Tibial nerve (tissue), 4 donors: Measurements from ENCODE around the gene CRACR2A. TPM values are rescaled to one million over a fixed set of nuclear protein-coding genes. Genes with fewer than 3 reads are reported as not detected.

Experiments used
- DNase-seq, 2 donors: peaks; one replicate each; pipeline ENCODE4 v3.0.0-alpha.2; 2019; ENCODE audit warnings: low spot score in 2 of 2
- H3K27ac ChIP-seq, 4 donors: fragments of 200-600 bp; sonication (generic) in 3 of 4; one replicate each; pipeline ENCODE4 v1.5.1; 2017 to 2019; ENCODE audit warnings: mild to moderate bottlenecking in 1 of 4
- H3K27me3 ChIP-seq, 2 donors: fragments of 200-600 bp; sonication (generic) in 1 of 2; one replicate each; pipeline versions ENCODE4 v1.5.1 to v1.6.0; 2017 to 2019
- H3K36me3 ChIP-seq, 3 donors: fragments of 200-600 bp; sonication (generic); one replicate each; pipeline ENCODE4 v1.5.1; 2018 to 2019
- H3K4me1 ChIP-seq, 4 donors: fragments of 200-600 bp; sonication (generic) in 3 of 4; one replicate each; pipeline ENCODE4 v1.5.1; 2017 to 2019
- H3K4me3 ChIP-seq, 4 donors: fragments of 200-600 bp; sonication (generic) in 3 of 4; one replicate each; pipeline ENCODE4 v1.5.1; 2017 to 2019; ENCODE audit warnings: mild to moderate bottlenecking in 1 of 4, moderate library complexity in 1 of 4
- H3K9me3 ChIP-seq, 4 donors: fragments of 200-600 bp; sonication (generic) in 3 of 4; one replicate each; pipeline ENCODE4 v1.5.1; 2017 to 2019
- EP300 ChIP-seq, 2 donors: sonication (generic); formaldehyde crosslinking; IDR thresholded peaks; one replicate each; pipeline ENCODE4 v1.6.1; 2017; ENCODE audit warnings: antibody characterized with exemption in 2 of 2, mild to moderate bottlenecking in 1 of 2
- POLR2A ChIP-seq, 2 donors: fragments of 450-650 bp; IDR thresholded peaks; one replicate each; pipeline ENCODE4 v1.6.1; 2017; ENCODE audit warnings: antibody characterized with exemption in 2 of 2, mild to moderate bottlenecking in 2 of 2, moderate library complexity in 2 of 2
- WGBS, 2 donors: methylation state at CpG; one replicate each; pipeline ENCODE4 v1.1.5; 2018; 5-methylcytosine and 5-hydroxymethylcytosine counted together
- total RNA-seq, 4 donors: library from RNA; depleted of rRNA; stranded (reverse); fragments of >200 nt; gene quantifications; one replicate each; pipeline ENCODE4 v1.1.0, GENCODE V29; 2016
- TF ChIP-seq, protein P1 (sequence below), 5 experiments: fragments of 200-600 bp in 3 of 5; fragments of 450-650 bp in 2 of 5; sonication (generic) in 3 of 5; IDR thresholded peaks; one replicate each; pipeline ENCODE4 v1.5.1; 2016 to 2019; ENCODE audit warnings: antibody characterized with exemption in 5 of 5, mild to moderate bottlenecking in 3 of 5, moderate library complexity in 2 of 5

CRACR2A gene
- total RNA-seq, 4 donors from 2014 or later: 2.6 to 6.3 (median 4.2) TPM

DNA sequence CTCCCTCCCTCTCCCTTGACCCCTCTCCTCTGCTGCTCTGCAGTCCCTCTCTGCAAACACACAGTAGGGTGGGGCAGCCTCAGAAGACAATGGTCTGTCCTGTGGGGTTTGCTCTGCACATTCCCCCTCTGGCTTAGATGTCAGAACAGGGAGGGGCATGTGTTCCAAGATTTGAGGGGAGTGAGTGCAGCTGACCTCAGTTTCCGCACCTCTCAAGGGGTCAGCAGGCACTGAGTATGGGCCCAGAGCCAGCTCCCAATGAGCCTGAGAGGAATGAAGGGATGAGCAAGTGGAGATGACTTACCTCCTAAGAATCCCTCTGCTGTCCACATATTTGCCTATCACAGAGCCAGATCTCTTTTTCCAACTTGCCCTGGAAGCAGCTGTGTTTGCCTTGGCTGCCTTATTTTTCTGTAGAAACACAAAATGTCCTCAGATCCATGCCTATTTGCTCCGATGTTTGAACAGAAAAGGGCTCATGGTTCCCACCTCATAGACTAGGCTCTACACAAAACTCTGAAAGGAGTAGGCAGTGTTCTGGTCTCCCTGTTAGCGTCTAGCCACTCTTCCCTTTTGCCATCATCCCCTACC, 111.4 kb downstream of the CRACR2A start:
- peak; percentile 41 to 52 for DNase-seq
- TF ChIP-seq EP300 (IDR thresholded peaks at IDR 0.05): no peak
- TF ChIP-seq, protein P1, sequence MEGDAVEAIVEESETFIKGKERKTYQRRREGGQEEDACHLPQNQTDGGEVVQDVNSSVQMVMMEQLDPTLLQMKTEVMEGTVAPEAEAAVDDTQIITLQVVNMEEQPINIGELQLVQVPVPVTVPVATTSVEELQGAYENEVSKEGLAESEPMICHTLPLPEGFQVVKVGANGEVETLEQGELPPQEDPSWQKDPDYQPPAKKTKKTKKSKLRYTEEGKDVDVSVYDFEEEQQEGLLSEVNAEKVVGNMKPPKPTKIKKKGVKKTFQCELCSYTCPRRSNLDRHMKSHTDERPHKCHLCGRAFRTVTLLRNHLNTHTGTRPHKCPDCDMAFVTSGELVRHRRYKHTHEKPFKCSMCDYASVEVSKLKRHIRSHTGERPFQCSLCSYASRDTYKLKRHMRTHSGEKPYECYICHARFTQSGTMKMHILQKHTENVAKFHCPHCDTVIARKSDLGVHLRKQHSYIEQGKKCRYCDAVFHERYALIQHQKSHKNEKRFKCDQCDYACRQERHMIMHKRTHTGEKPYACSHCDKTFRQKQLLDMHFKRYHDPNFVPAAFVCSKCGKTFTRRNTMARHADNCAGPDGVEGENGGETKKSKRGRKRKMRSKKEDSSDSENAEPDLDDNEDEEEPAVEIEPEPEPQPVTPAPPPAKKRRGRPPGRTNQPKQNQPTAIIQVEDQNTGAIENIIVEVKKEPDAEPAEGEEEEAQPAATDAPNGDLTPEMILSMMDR (IDR thresholded peaks at IDR 0.05): no peak
- TF ChIP-seq POLR2A (IDR thresholded peaks at IDR 0.05): no peak
- WGBS, 2 donors: 59 to 76% methylated on average over 3 of the region's 3 CpGs
- Histone ChIP-seq H3K9me3 (no peaks in the 10 kb centered on the region), H3K4me1 (peaks cover 0 to 10% (median 0%) of the 10 kb centered on the region in 4 donors), H3K27me3 (no peaks in the 10 kb centered on the region), H3K4me3 (no peak overlapping the region), H3K36me3 (peaks cover 0 to 7% (median 0%) of the 10 kb centered on the region in 3 donors), H3K27ac (no peak overlapping the region)

DNA sequence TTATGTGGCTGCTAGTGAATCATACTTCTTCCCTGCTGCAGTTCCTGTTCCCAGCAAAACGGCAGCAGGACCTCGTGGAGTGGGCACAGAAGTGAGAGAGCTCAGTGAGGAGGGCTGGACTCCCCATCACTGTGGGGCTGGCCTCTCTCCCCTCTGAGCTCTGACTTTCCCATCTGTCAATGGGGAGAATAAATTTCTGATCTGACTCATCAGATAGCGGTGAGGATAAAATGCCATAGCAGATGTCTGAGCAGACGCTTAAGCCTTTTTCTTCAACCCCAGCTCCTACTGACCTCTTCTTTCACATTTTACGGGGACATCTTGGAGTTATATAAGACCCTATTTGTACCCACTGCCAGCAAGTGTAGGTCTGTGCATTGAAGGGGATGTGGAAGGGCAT, 116.6 kb downstream of the CRACR2A start:
- H3K27me3 ChIP-seq: no peaks in the 10 kb centered on the region
- no peak for DNase-seq
- H3K4me3 ChIP-seq: no peak overlapping the region
- peaks cover 0 to 2% (median 0%) of the 10 kb centered on the region in 4 donors for H3K4me1 ChIP-seq
- peaks cover 0 to 15% (median 0%) of the 10 kb centered on the region in 3 donors for H3K36me3 ChIP-seq
- WGBS, 2 donors: 77 to 89% methylated on average over 5 of the region's 5 CpGs
- no peak overlapping the region for H3K27ac ChIP-seq
- H3K9me3 ChIP-seq: no peaks in the 10 kb centered on the region
- TF ChIP-seq EP300 (IDR thresholded peaks at IDR 0.05): no peak
- TF ChIP-seq, protein P1 (IDR thresholded peaks at IDR 0.05): no peak
- no peak for TF ChIP-seq POLR2A (IDR thresholded peaks at IDR 0.05)

DNA sequence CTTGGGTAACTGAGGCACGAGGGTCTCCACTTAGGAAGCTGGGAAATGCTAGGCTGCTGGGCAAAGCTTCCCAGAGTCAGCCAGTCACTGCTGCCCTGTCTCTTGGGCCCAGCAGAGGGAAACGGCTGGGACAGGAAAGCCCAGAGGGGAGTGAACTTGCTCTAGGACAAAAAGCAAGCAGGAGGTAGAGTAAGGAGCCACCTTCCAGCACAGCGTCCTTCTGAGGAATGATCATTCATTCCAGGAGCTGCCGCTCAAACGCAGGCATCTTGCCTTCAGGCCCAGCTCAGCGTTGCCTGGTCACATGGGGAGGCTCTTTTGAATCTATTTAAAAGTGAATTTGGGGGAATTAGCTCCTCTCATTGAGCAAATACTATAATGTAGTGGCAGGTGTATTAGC, 118.6 kb downstream of the CRACR2A start:
- Histone ChIP-seq H3K4me1 (no peaks in the 10 kb centered on the region), H3K36me3 (peaks cover 0 to 15% (median 0%) of the 10 kb centered on the region in 3 donors), H3K27me3 (no peaks in the 10 kb centered on the region), H3K27ac (no peak overlapping the region), H3K9me3 (no peaks in the 10 kb centered on the region), H3K4me3 (no peak overlapping the region)
- no peak for DNase-seq
- TF ChIP-seq EP300 (IDR thresholded peaks at IDR 0.05) (no peak), POLR2A (IDR thresholded peaks at IDR 0.05) (no peak)
- TF ChIP-seq, protein P1 (IDR thresholded peaks at IDR 0.05): no peak
- WGBS, 2 donors: 75 to 76% methylated on average over 6 of the region's 6 CpGs

DNA sequence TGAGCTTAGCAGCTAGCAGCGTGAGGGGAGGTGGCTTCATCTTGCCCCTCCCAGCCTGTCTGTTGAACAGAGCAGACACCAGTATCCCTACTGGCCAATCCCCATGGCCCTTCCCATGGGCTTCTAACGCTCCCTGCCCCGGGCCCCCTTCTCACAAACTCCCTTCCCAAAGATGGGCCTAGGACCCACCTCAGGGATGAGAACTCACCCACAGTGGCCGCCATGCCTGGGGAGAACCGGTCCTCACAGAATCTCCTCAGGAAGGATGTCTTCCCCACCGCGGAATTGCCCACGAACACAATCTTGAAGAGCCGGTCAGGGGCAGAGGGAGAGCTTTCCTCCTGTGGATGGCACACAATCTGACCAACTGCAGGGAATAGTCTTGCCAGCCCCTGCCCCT, 119.5 kb downstream of the CRACR2A start:
- no peak for DNase-seq
- TF ChIP-seq POLR2A (IDR thresholded peaks at IDR 0.05) (no peak), EP300 (IDR thresholded peaks at IDR 0.05) (no peak)
- TF ChIP-seq, protein P1 (IDR thresholded peaks at IDR 0.05): no peak
- no peaks in the 10 kb centered on the region for H3K27me3 ChIP-seq
- WGBS, 2 donors: 93% methylated on average over 9 of the region's 9 CpGs
- peaks cover 0 to 15% (median 0%) of the 10 kb centered on the region in 3 donors for H3K36me3 ChIP-seq
- H3K27ac ChIP-seq: no peak overlapping the region
- no peak overlapping the region for H3K4me3 ChIP-seq
- H3K9me3 ChIP-seq: no peaks in the 10 kb centered on the region
- H3K4me1 ChIP-seq: no peaks in the 10 kb centered on the region

DNA sequence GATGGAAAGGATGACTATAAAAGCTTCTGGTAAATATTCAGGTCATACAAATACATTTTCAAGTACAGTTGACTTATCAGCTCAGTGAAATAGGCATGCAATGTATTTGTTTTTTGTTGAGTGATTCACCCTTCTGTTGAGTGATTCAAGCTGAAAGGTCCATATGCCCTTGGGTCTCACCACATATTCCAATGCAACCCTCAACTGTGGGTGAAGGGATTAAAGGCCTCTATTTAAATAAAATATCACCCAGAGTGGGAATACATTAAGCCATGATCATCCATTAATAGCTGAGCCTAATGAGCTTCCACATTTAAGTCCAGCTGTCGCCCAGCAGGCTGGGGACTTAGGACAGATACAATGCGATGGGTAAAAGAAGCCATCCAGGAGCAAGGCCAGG, 120.2 kb downstream of the CRACR2A start:
- H3K4me1 ChIP-seq: no peaks in the 10 kb centered on the region
- H3K9me3 ChIP-seq: no peaks in the 10 kb centered on the region
- peaks cover 0 to 11% (median 0%) of the 10 kb centered on the region in 3 donors for H3K36me3 ChIP-seq
- no peak overlapping the region for H3K27ac ChIP-seq
- TF ChIP-seq POLR2A (IDR thresholded peaks at IDR 0.05): no peak
- TF ChIP-seq, protein P1 (IDR thresholded peaks at IDR 0.05): no peak
- TF ChIP-seq EP300 (IDR thresholded peaks at IDR 0.05): no peak
- H3K4me3 ChIP-seq: no peak overlapping the region
- no peak for DNase-seq
- H3K27me3 ChIP-seq: no peaks in the 10 kb centered on the region
- 92 to 93% methylated on average over 2 of the region's 2 CpGs for WGBS, 2 donors
